ENCODE data around the gene MMD.

DNA sequence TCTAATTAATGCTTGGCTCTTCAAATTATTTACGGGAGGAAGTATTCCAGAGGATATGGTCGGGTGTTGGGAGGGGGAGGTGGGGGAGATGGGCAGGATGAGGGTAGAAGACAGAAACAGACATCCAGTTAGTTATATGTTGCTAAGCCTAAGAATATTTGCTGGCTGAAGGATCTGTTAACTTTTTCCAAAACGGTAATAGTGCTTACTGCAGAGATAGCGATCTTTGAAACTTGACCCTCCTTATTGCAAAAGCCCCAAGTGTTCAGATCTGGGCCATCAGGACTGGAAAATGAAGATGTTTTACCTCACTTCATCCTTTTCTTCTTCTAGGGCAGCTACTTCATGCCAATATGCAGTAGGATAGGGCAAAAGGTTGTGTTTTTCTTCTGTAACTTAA lies 27.0 kb upstream of the MMD start:
- TF ChIP-seq GATA2 (IDR thresholded peaks at IDR 0.05; ENCODE audit: low read depth, low read length), result no peak
- no peak for TF ChIP-seq GATA3 (IDR thresholded peaks at IDR 0.05; ENCODE audit: low read depth, low read length)
